Aorta (tissue), 5 donors: ENCODE measurements around the gene DHRS2. TPM values are rescaled to one million over a fixed set of nuclear protein-coding genes. Genes with fewer than 3 reads are reported as not detected.

Experiments
- ATAC-seq: fragments of 200-7000 bp; cut with Tn5 transposase; one replicate; pipeline ENCODE4 v1.9.1; 2022; ENCODE audit warnings: moderate library complexity; ENCODE audit not compliant: low FRiP score
- DNase-seq, 2 donors: peaks; one replicate each; pipeline ENCODE4 v3.0.0-alpha.2; 2020
- H3K27ac ChIP-seq, 2 donors: one replicate each; pipeline ENCODE4 v1.5.1; 2013; ENCODE audit warnings: low read length in 2 of 2, mild to moderate bottlenecking in 2 of 2, moderate library complexity in 2 of 2, control low read depth in 1 of 2, inconsistent platforms in 1 of 2, low read depth in 1 of 2
- H3K27me3 ChIP-seq, 2 donors: one replicate each; pipeline ENCODE4 v1.6.1; 2013; ENCODE audit warnings: control low read depth in 1 of 2, low read length in 1 of 2, mild to moderate bottlenecking in 1 of 2, moderate library complexity in 1 of 2; ENCODE audit not compliant: insufficient read depth in 2 of 2, control insufficient read depth in 1 of 2
- H3K36me3 ChIP-seq, 2 donors: one replicate each; pipeline ENCODE4 v1.6.1; 2013; ENCODE audit warnings: control low read depth in 1 of 2, low read length in 1 of 2, mild to moderate bottlenecking in 1 of 2; ENCODE audit not compliant: insufficient read depth in 2 of 2, control insufficient read depth in 1 of 2
- H3K4me1 ChIP-seq, 2 donors: one replicate each; pipeline ENCODE4 v1.6.1; 2013; ENCODE audit warnings: low read length in 2 of 2, control low read depth in 1 of 2, mild to moderate bottlenecking in 1 of 2, moderate library complexity in 1 of 2; ENCODE audit not compliant: insufficient read depth in 2 of 2, control insufficient read depth in 1 of 2
- H3K4me3 ChIP-seq, 2 donors: one replicate each; pipeline ENCODE4 v1.5.1; 2013; ENCODE audit warnings: low read length in 2 of 2, control low read depth in 1 of 2, mild to moderate bottlenecking in 1 of 2
- H3K9me3 ChIP-seq: one replicate; pipeline ENCODE4 v1.6.1; 2013; ENCODE audit warnings: mild to moderate bottlenecking, low read length; ENCODE audit not compliant: control insufficient read depth
- WGBS, 2 donors: extraction: QIAGEN DNeasy Blood & Tissue Kit; methylation state at CpG; one replicate each; pipeline ENCODE4 v1.1.7; 2013; 5-methylcytosine and 5-hydroxymethylcytosine counted together
- intact Hi-C, 2 donors: fragments of 100-400 bp; cut with DNase I; formaldehyde crosslinking; loops; one replicate each; pipeline versions ENCODE4 v1.14.2 to v1.15.0; 2022
- polyA plus RNA-seq, 2 donors: library from polyadenylated mRNA; stranded (reverse); fragments of 200-250 nt; gene quantifications; one replicate each; pipeline ENCODE4 v1.2.3, GENCODE V29; 2013
- total RNA-seq, 2 donors: library from RNA; stranded (reverse); fragmentation: NEBNext Ultra II Directional; extraction: Animal tissue kit (Norgen Biotek cat#: 25700); gene quantifications; one replicate each; pipeline ENCODE4 v1.2.1, GENCODE V29; 2021
- donor health status: healthy with polysubstance abuse.
- donor health status: Bipolar disorder and iron deficiency.
- donor health status: DM: no; HTN: no; CAD: no.
- donor health status: DM: no; HTN: no; CAD: no.
- donor health status: DM: yes; HTN: yes; CAD: no.

DHRS2 gene
- total and polyA plus RNA-seq, 4 donors: 0.18 TPM; not detected in 3

DNA sequence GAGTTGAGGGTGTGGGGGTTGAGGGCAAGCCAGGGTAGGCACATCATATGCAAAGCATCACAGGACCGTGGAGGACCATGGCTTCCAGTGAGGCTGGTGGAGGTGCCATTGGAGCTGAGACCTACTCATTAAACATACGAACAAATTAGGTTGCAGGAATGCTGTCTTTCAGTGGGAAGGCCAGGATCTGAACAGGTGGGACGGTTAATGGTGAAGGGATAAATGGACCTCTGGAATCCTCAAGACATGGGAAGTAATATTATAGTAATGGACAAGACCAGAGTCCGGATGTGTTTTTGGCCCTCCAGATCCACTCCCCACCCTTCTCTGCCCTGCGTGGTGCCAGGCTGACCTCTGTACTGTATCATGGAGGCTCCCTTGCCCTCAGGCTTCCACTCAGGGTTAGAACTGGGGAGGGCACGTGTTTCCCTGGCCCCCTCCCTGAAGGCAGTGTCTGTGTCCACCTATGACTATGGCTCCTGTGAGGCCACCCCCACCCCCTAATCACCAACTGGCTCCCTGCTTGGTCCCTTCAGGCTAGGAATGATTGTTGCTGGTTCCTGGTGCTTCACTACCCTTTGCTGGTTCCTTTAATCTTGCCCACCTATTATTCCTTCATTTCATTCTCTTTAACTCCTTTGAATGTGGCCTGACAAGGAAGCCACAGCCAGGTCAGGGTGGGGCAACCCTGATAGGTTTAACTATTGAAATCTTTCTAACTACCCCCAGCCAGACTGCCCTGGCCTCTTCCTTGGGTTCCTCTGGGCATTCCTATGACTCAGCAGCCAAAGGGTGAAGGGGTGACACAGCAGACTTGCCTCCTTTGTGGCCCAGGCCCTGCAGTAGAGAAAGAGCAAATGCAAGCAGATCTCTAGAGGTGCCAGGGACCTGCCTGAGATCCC lies 10.7 kb downstream of the DHRS2 start:
- Histone ChIP-seq H3K27me3 (no peaks in the 10 kb centered on the region), H3K4me3 (no peak overlapping the region), H3K9me3 (no peaks in the 10 kb centered on the region), H3K4me1 (no peaks in the 10 kb centered on the region), H3K36me3 (no peaks in the 10 kb centered on the region), H3K27ac (no peak overlapping the region)
- ATAC-seq (no peak), DNase-seq (no peak)
- intact Hi-C loops: no loop called here
- 79 to 81% methylated on average over 6 of the region's 6 CpGs for WGBS, 2 donors

GRCh38 chr14:23647619-23648018 lies 11.5 kb downstream of the DHRS2 start:
- 81 to 88% methylated on average over 2 of the region's 2 CpGs for whole genome bisulfite sequencing, 2 donors
- Histone ChIP-seq H3K9me3 (no peaks in the 10 kb centered on the region), H3K27me3 (no peaks in the 10 kb centered on the region), H3K4me1 (no peaks in the 10 kb centered on the region), H3K27ac (no peak overlapping the region), H3K4me3 (no peak overlapping the region), H3K36me3 (no peaks in the 10 kb centered on the region)
- DNase-seq (no peak), ATAC-seq (no peak)
- intact Hi-C loops: no loop called here

- Histone ChIP-seq H3K4me1 (no peaks in the 10 kb centered on the region), H3K4me3 (no peak overlapping the region), H3K36me3 (no peaks in the 10 kb centered on the region), H3K27me3 (no peaks in the 10 kb centered on the region), H3K27ac (no peak overlapping the region), H3K9me3 (no peaks in the 10 kb centered on the region)
- WGBS, 2 donors: 80 to 88% methylated on average over 5 of the region's 5 CpGs
- intact Hi-C loops: no loop called here
- ATAC-seq (no peak), DNase-seq (no peak)
Measured at GRCh38 chr14:23648764-23649460, 12.7 kb downstream of the DHRS2 start.

DNA sequence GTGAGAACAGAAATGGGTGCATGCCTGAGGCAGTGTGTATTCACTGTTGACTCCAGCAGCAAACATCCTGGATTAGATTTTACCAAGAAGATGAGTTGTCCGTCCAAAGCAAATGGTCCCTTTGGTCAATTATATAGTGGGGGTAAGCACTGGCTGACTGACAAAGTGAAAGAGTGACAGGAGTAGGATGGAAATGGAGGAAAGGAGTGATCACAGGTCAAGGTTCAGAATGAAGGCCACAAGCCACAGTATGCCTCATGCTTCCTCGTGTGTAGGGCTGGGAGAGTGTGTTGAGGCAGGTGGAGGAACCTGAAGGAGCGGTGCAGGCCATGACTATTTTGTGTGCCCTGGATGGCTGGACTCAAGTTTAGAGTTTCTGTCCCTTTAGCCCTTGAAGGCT lies 14.3 kb downstream of the DHRS2 start:
- 84 to 89% methylated on average over 3 of the region's 3 CpGs for WGBS, 2 donors
- Histone ChIP-seq H3K27me3 (no peaks in the 10 kb centered on the region), H3K4me1 (no peaks in the 10 kb centered on the region), H3K4me3 (no peak overlapping the region), H3K27ac (no peak overlapping the region), H3K36me3 (no peaks in the 10 kb centered on the region), H3K9me3 (no peaks in the 10 kb centered on the region)
- no peak for DNase-seq
- intact Hi-C loops: no loop called here
- ATAC-seq: no peak

GRCh38 chr14:23653051-23653450 lies 16.9 kb downstream of the DHRS2 start:
- Histone ChIP-seq H3K27ac (no peak overlapping the region), H3K27me3 (no peaks in the 10 kb centered on the region), H3K4me1 (no peaks in the 10 kb centered on the region), H3K4me3 (no peak overlapping the region), H3K9me3 (no peaks in the 10 kb centered on the region), H3K36me3 (no peaks in the 10 kb centered on the region)
- DNase-seq (no peak), ATAC-seq (no peak)
- WGBS, 2 donors: 67 to 68% methylated on average over 1 of the region's 1 CpG
- intact Hi-C loops: no loop called here

- WGBS, 2 donors: 74 to 88% methylated on average over 6 of the region's 6 CpGs
- intact Hi-C loops: no loop called here
- DNase-seq: no peak
Measured at GRCh38 chr14:23654231-23654630, 18.1 kb downstream of the DHRS2 start.

GRCh38 chr14:23657959-23658470 lies 21.9 kb downstream of the DHRS2 start:
- Histone ChIP-seq H3K27me3 (no peaks in the 10 kb centered on the region), H3K4me3 (no peak overlapping the region), H3K4me1 (no peaks in the 10 kb centered on the region), H3K27ac (no peak overlapping the region), H3K9me3 (no peaks in the 10 kb centered on the region), H3K36me3 (no peaks in the 10 kb centered on the region)
- ATAC-seq (no peak), DNase-seq (no peak)
- intact Hi-C loops: no loop called here
- 54 to 58% methylated on average over 10 of the region's 10 CpGs for WGBS, 2 donors

More at GRCh38 chr14:23654231-23654630, 18.1 kb downstream of the DHRS2 start:
- Histone ChIP-seq H3K27me3 (no peaks in the 10 kb centered on the region), H3K4me3 (no peak overlapping the region), H3K27ac (no peak overlapping the region), H3K4me1 (no peaks in the 10 kb centered on the region), H3K9me3 (no peaks in the 10 kb centered on the region), H3K36me3 (no peaks in the 10 kb centered on the region)
- ATAC-seq: no peak

GRCh38 chr14:23660290-23661226 lies 24.4 kb downstream of the DHRS2 start:
- Histone ChIP-seq H3K9me3 (no peaks in the 10 kb centered on the region), H3K27ac (no peak overlapping the region), H3K4me1 (no peaks in the 10 kb centered on the region), H3K36me3 (no peaks in the 10 kb centered on the region), H3K4me3 (no peak overlapping the region), H3K27me3 (no peaks in the 10 kb centered on the region)
- intact Hi-C loops: no loop called here
- 74 to 83% methylated on average over 11 of the region's 11 CpGs for WGBS, 2 donors
- DNase-seq (no peak), ATAC-seq (no peak)
